Measurements from ENCODE around the gene DEFB108B. TPM values are rescaled to one million over a fixed set of nuclear protein-coding genes. Genes with fewer than 3 reads are reported as not detected.
"Not testable (repeated sequence)": the region's sequence is repeated elsewhere in the genome, so short reads cannot be mapped to it uniquely, and the experiment has no call there.

The DEFB108B gene
- polyA plus RNA-seq, 5 donors, result not detected

DNA sequence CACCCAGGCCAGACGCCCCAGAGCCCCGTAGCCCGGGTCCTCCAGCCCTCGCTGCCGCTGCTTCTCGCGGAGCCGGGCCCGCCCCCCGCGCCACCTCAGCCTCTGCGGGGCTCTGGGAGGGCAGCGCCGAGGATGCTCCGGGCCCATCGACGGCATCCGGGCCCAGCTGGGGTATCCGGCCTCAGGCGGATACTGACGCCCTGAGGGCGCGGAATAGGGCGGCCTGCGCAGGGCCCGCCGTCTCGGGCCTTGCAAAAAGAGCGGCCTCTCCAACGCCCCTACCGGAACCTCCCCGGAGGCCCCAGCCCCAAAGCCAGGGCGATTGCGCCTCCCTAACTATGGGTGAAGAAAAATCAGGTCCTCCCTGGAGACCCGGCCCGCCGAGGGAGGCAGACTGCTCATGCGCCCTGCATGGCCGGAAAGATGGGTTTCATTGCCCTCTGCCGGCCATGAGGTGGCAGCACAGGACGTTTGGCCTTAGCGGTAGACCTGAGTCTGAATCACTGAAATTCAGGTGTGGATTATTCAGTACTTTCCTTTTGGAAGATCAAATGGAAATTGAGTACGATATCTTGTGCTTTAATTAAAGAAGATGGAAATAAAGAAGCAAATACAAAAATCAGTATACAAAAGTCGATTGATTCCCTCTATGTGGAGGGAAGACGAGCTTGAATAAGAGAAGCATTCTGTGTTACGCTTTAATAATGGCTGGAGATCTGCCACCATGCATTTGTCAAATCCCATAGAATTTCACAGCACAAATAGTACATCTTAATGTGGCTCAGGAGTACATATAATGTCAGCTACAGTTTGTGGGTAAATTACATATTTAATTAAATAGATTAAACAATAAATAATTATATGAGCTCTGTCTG is 19.3 kb upstream of the DEFB108B start:
- DNase-seq, result peak; percentile 64 to 68

DNA sequence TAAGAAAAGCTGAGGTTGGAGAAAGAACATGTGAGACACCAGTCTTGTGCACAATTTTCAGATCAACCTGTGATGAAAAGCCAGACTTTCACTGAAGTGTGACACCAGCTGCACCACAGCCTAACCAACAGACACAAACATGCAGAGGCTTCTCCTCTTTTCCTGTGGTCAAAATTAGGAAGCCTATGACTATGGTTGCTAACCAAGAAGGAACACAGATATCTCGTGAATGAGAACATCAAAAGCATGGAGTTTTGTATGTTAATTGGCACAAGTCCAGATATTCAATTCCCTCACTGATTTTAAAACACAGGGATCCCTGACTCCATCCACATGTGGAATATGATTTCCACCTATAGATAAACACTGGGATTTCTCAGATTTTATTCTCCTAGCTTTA is 11.5 kb upstream of the DEFB108B start:
- DNase-seq, result not testable (repeated sequence)

DNA sequence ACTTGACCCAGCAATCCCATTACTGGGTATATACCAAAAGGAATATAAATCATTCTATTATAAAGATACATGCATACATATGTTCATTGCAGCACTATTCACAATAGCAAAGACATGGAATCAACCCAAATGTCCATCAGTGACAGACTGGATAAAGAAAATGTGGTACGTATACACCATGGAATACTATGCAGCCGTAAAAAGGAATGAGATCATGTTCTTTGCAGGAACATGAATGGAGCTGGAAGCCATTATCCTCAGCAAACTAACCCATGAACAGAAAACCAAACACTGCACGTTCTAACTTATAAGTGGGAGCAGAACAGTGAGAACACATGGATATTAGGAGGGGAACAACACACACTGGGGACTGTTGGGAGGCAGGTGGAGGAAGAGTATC is 3.8 kb upstream of the DEFB108B start:
- DNase-seq, result not testable (repeated sequence)

DNA sequence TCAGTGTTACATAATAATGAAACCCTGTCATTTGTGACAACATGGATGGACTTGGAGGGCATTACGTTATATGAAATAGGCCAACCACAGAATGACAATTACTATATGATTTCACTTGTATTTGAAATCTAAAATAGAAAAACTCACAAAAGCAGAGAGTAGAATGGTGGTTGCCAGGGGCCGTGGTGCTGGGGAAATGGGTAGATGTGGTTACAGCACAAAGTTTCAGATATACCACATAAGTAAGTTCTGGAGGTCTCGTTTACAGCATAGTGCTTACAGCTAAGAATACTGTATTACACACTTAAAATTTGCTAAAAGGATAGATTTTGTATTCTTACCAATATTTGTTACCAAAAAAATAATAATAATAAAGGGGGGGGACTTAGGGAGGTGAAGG is 3.3 kb upstream of the DEFB108B start:
- DNase-seq, result not testable (repeated sequence)

DNA sequence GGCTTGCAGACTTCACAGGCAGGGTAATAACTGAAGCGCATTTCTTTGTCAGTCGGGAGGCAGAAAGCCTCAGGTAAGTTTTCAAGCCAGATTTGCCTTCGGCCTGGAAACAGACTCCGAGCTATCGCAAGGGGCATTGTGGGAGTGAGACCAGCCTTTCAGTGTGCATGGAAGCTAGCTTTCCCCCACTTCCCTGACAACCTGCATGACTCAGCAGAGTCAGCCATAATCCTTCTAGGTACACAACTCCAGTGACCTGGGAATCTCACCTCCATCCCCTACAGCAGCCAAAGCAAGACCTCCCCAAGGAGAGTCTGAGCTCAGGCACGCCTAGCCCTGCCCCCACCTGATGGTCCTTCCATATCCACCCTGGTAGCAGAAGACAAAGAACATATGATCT is 9.7 kb downstream of the DEFB108B start:
- not testable (repeated sequence) for DNase-seq

DNA sequence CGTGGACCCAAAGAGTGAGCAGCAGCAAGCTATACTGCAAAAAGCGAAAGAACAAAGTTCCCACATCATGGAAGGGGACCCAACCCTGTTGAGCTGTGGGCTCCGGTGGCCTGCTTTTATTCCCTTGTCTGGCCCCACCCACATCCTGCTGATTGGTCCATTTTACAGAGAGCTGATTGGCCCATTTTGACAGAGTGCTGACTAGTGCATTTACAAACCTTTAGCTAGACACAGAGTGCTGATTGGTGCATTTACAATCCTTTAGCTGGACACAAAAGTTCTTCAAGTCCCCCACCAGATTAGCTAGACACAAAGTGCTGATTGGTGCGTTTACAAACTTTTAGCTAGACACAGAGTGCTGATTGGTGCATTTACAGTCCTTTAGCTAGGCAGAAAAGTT is 10.4 kb downstream of the DEFB108B start:
- not testable (repeated sequence) for DNase-seq

DNA sequence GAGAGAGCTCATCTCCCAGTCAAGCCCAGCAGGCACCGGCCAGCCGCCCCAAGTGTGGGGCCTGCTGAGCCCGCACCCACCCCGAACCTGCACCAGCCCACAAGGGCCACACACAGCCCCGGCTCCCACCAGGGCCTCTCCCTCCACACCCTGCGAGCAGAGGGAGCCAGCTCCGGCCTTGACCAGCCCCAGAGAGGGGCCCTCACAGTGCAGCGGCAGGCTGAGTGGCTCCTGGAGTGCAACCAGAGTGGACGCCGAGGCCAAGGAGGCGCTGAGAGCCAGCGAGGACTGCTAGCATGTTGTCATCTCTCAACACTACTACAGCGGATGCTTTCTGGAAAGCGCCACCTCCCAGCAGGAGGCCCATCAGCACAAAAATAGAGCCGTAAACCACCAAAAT is 10.9 kb downstream of the DEFB108B start:
- no peak for DNase-seq

DNA sequence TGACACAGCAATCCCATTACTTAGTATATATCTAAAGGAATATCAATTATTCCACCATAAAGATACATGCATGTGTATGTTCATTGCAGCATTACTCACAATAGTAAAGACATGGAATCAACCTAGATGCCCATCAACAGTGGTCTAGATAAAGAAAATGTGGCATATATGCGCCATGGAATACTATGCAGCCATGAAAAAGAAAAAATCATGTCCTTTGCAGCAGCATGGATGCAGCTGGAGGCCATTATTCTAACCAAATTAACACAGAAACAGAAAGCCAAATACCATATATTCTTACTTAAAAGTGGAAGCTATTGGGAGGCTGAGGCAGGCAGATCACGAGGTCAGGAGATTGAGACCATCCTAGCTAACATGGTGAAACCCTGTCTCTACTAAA is 20.9 kb downstream of the DEFB108B start:
- not testable (repeated sequence) for DNase-seq

DNA sequence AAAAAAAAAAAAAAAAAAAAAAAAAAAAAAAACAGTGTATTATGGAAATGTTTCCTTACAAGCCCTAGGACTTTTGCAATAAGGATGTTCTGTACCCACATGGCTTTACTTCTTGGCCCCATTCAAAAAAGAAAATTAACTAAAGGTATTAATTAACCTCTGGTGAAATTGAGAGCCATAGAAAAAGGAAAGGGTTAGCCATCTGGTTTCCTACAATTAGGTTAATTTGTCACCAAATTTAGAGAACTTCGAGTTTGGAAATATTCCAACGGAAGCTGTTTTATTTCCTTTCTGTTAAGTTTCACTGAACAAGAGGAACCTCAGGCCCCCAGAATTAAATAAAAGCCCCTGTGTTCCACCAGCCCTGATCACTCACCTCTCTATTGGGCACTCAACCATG is 22.9 kb downstream of the DEFB108B start:
- DNase-seq, result not testable (repeated sequence)

DNA sequence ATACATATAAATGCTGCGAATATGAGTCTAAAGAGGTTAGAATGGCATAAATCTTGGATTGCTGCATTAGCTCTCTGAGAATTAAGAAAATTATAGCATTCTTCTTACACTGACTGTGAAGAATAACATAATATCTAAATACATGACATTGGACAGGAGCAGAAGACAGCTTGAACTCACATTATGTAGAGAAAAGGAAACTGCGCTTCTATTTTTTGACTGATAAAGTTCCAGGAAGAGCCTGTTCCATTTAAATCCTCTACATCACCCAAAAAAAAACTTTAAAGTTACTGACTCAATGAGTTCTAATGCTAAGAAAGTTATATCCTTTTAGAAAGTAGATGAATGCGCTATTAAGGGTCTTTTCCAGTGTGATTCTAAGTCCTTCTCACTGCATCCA is 27.8 kb downstream of the DEFB108B start:
- not testable (repeated sequence) for DNase-seq

DNA sequence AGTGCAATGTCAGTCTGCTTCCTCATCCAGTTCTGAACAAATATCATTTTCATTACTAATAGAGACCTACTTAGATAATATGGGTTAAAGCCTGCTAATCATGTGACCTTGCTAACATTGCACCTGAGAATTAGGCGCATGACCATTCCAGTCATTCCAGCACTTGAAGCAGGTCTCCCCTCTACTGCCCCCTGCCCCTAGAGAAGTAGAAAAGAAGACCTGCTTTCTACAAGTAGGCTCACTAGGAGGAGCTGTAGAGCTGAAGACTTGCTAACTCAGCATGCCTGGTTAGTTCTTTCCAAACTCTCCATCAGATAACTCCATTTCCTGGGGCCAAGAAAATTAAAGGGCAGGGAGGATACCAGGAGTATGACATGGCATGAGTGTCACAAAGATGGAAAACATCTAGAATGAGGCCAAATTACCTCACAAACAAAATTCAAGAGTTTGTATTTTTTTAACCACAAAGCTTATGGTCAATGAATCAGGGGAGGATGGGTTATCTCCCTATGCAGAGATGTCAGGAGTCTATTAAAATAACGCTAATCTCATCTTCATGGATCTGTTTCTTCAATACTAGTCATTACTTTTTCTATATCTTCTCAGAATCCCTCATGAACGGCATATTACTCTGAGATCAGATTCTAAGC is 31.1 kb downstream of the DEFB108B start:
- peak in 1 of 2 donors; percentile 12 for DNase-seq

DNA sequence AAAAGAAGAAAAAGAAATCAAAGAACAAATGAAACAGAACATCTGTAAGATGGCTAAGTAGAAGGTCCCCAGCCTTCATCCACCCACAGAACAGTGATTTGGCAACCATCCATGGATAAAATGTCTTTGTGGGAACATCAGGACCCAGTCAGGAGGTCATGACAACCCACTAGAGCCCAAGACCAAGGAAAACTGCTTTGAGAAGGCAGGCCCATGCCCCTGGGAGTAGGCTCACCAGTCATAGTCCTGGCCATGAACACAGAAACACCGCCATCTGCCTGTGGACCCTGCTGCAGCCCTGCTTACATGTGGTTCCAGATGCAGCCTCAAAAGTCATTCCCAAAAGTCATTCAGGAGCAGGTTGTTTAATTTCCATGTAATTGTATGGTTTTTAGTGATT is 34.2 kb downstream of the DEFB108B start:
- not testable (repeated sequence) for DNase-seq

DNA sequence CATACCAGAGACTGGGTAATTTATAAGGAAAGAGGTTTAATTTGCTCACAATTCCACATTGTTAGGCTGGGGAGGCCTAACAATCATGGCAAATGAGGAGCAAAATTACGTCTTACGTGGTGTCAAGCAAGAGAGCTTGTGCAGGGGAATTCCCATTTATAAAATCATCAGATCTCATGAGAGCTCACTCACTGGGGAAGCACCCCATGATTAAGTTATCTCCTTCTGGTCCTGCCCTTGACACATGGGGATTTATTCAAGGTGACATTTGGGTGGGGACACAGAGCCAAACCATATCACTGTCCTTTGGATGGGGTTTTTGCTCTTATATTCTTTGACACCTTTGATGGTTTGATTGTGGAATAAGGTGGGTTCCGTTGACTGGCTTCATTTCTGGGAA is 36.9 kb downstream of the DEFB108B start:
- DNase-seq, result not testable (repeated sequence)

DNA sequence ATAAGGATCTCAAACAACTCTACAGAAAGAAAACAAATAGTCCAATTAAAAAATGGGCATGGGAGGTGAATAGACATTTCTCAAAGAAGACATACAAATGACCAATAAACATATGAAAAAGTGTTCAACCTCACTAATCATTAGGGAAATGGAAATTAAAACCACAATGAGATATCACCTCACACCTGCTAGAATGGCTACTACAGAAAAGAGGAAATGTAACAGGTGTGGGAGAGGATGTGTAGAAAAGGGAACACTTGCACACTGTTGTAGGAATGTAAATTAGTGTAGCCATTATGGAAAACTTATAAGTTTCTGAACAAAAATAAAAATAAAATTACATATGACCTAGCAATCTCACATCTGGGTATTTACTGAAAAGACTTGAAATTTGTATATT is 37.7 kb downstream of the DEFB108B start:
- DNase-seq, result not testable (repeated sequence)

DNA sequence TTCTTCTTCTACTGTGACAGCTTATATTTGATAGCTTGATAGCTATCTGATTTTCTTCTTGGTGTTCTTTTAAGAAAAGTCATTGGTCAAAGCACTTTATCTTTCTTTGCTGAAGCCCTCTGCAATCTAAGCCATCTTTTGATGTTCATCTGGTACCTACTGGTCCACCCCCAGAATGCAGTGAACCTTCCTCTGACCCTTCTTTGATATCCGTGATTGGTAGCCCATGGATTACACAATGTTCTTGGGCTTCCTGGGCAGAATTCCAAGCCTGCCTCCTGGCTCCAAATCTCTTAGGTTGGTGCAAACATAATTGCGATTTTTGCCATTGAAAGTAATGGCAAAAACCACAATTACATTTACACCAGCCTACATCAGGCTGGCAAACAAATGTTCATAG is 43.3 kb downstream of the DEFB108B start:
- DNase-seq, result not testable (repeated sequence)

DNA sequence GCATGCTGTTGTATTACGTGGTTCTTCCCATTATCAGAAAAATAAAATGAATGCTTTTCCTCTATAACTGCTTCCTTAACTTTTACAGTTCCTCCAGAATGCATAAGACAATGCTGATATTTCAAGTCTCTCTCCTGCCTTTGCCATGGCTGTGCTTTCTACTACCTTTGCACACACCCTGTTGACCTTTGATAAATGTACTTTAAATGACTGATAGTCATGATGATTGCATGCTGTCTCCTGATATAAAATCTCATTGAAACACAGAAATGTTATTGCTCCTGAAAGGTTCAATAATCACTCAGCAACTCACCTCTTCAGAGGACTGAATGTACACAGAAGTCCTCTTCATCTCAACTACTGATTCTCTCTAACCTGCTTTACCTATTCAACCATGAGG is 45.1 kb downstream of the DEFB108B start, which contains the start of gene DEFB131B:
Gene DEFB131B (plus strand): TSS at position 395 of the 400 bp plus-strand sequence. CDS start 0 bp downstream, at position 395.
- DNase-seq, result not testable (repeated sequence)

DNA sequence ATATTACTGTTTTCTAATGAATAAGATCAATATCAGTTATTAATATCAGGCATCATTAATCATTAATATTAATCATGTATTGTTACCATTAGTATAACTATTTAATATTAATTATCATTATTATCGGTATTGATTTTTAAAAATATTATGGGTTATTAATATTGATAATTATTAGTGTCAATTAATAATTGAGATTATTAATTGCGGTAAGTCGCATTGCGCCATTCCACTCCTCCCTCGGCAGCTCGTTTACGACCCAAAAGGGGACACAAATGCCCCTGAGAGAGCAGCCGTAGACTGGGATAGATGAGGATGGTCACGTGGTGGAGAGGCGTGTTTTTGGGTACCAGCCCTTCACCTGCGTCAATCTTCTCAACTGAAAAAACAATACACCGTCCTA is 52.8 kb downstream of the DEFB108B start:
- DNase-seq, result not testable (repeated sequence)

Other genes starting within 250 kb of the DEFB108B start
- gene DEFB131B, start 45.3 kb downstream of the DEFB108B start, polyA plus RNA-seq (ENCODE audit: insufficient read depth in 1 of 5, insufficient read length in 5 of 5, low replicate concordance in 1 of 5), result 1 to 10 TPM in 4 of 5 donors, not detected in 1; 1.5 to 5.5 (median 3.2) TPM
- 10 to 100 TPM in 1 of 5 donors, 1 to 10 TPM in 4; 4.8 to 10.7 (median 8.3) TPM for gene XNDC1N, start 95.4 kb downstream of the DEFB108B start, polyA plus RNA-seq (ENCODE audit: insufficient read depth in 1 of 5, insufficient read length in 5 of 5, low replicate concordance in 1 of 5)
- 10 to 100 TPM; 30.7 to 39.9 (median 36.1) TPM for gene RNF121, start 95.8 kb downstream of the DEFB108B start, polyA plus RNA-seq (ENCODE audit: insufficient read depth in 1 of 5, insufficient read length in 5 of 5, low replicate concordance in 1 of 5)
- gene IL18BP, start 165.7 kb downstream of the DEFB108B start, polyA plus RNA-seq (ENCODE audit: insufficient read depth in 1 of 5, insufficient read length in 5 of 5, low replicate concordance in 1 of 5), result 10 to 100 TPM in 3 of 5 donors, 1 to 10 TPM in 2; 7.1 to 13.3 (median 10.2) TPM
- 100 to 1,000 TPM; 285 to 353 (median 311) TPM for gene NUMA1, start 247.3 kb downstream of the DEFB108B start, polyA plus RNA-seq (ENCODE audit: insufficient read depth in 1 of 5, insufficient read length in 5 of 5, low replicate concordance in 1 of 5)
- gene LRRC51, start 247.7 kb downstream of the DEFB108B start, polyA plus RNA-seq (ENCODE audit: insufficient read depth in 1 of 5, insufficient read length in 5 of 5, low replicate concordance in 1 of 5), result 10 to 100 TPM; 15.8 to 29.0 (median 20.7) TPM